Measurements from ENCODE around the gene FOXP1.

The FOXP1 gene

GRCh38 chr3:71322154-71322553 is 261.4 kb downstream of the FOXP1 start:
- DNase-seq (ENCODE audit: insufficient read length, low spot score), result no peak
- no peak for FAIRE-seq
- no peak for TF ChIP-seq PAX5 (IDR thresholded peaks at IDR 0.05; ENCODE audit: insufficient read depth, low read length, severe bottlenecking)
- TF ChIP-seq TAF1 (IDR thresholded peaks at IDR 0.05; ENCODE audit: low read depth, low read length), result no peak
- TF ChIP-seq POU2F2 (IDR thresholded peaks at IDR 0.05; ENCODE audit: low read depth, low read length), result no peak
- TF ChIP-seq POLR2A (IDR thresholded peaks at IDR 0.05; ENCODE audit: low read depth, low read length), result no peak
- no peak for TF ChIP-seq POLR2AphosphoS5 (IDR thresholded peaks at IDR 0.05; ENCODE audit: low read depth, low read length)
- no peak for TF ChIP-seq SPI1 (IDR thresholded peaks at IDR 0.05; ENCODE audit: low read depth, low read length)

- FAIRE-seq (no peak), DNase-seq (ENCODE audit: insufficient read length, low spot score) (no peak)
- TF ChIP-seq POLR2A (IDR thresholded peaks at IDR 0.05; ENCODE audit: low read depth, low read length) (no peak), PAX5 (IDR thresholded peaks at IDR 0.05; ENCODE audit: insufficient read depth, low read length, severe bottlenecking) (no peak), POLR2AphosphoS5 (IDR thresholded peaks at IDR 0.05; ENCODE audit: low read depth, low read length) (no peak), TAF1 (IDR thresholded peaks at IDR 0.05; ENCODE audit: low read depth, low read length) (no peak), POU2F2 (IDR thresholded peaks at IDR 0.05; ENCODE audit: low read depth, low read length) (no peak), SPI1 (IDR thresholded peaks at IDR 0.05; ENCODE audit: low read depth, low read length) (no peak)
Measured at GRCh38 chr3:71319771-71320170, 263.8 kb downstream of the FOXP1 start.

DNA sequence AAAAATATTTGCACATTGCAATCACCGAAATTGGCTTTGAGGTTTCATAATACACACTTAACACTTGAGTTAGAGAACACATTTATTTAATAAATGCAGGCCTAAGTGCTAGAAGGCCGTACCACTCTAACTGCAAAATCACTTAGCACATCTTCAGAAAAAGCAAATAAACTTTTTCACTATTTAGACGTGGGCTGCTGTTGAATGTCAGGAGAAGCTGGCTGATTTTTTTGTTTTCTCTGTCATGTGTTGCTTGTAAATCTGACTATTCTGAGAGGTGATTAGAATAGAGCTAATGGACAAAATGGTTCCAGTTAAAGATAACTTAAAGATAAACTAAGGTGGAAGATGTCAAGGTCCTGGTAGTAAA is 265.1 kb downstream of the FOXP1 start:
- TF ChIP-seq TAF1 (IDR thresholded peaks at IDR 0.05; ENCODE audit: low read depth, low read length), result no peak
- no peak for DNase-seq (ENCODE audit: insufficient read length, low spot score)
- no peak for FAIRE-seq

- DNase-seq (ENCODE audit: insufficient read length, low spot score) (no peak), FAIRE-seq (no peak)
- no peak for TF ChIP-seq POLR2AphosphoS5 (IDR thresholded peaks at IDR 0.05; ENCODE audit: low read depth, low read length)
- TF ChIP-seq PAX5 (IDR thresholded peaks at IDR 0.05; ENCODE audit: insufficient read depth, low read length, severe bottlenecking), result no peak
- TF ChIP-seq POLR2A (IDR thresholded peaks at IDR 0.05; ENCODE audit: low read depth, low read length), result no peak
- no peak for TF ChIP-seq POU2F2 (IDR thresholded peaks at IDR 0.05; ENCODE audit: low read depth, low read length)
- no peak for TF ChIP-seq TAF1 (IDR thresholded peaks at IDR 0.05; ENCODE audit: low read depth, low read length)
- TF ChIP-seq SPI1 (IDR thresholded peaks at IDR 0.05; ENCODE audit: low read depth, low read length), result no peak
Measured at GRCh38 chr3:71317749-71318457, 265.6 kb downstream of the FOXP1 start.

- TF ChIP-seq PAX5 (IDR thresholded peaks at IDR 0.05; ENCODE audit: insufficient read depth, low read length, severe bottlenecking) (no peak), POU2F2 (IDR thresholded peaks at IDR 0.05; ENCODE audit: low read depth, low read length) (no peak), POLR2AphosphoS5 (IDR thresholded peaks at IDR 0.05; ENCODE audit: low read depth, low read length) (no peak), TAF1 (IDR thresholded peaks at IDR 0.05; ENCODE audit: low read depth, low read length) (no peak), SPI1 (IDR thresholded peaks at IDR 0.05; ENCODE audit: low read depth, low read length) (no peak), POLR2A (IDR thresholded peaks at IDR 0.05; ENCODE audit: low read depth, low read length) (no peak)
- no peak for DNase-seq (ENCODE audit: insufficient read length, low spot score)
- FAIRE-seq, result no peak
Measured at GRCh38 chr3:71317140-71317539, 266.4 kb downstream of the FOXP1 start.

GRCh38 chr3:71316066-71316777 is 267.3 kb downstream of the FOXP1 start:
- TF ChIP-seq POLR2A (IDR thresholded peaks at IDR 0.05; ENCODE audit: low read depth, low read length) (no peak), TAF1 (IDR thresholded peaks at IDR 0.05; ENCODE audit: low read depth, low read length) (no peak), POU2F2 (IDR thresholded peaks at IDR 0.05; ENCODE audit: low read depth, low read length) (no peak), PAX5 (IDR thresholded peaks at IDR 0.05; ENCODE audit: insufficient read depth, low read length, severe bottlenecking) (no peak), POLR2AphosphoS5 (IDR thresholded peaks at IDR 0.05; ENCODE audit: low read depth, low read length) (no peak), SPI1 (IDR thresholded peaks at IDR 0.05; ENCODE audit: low read depth, low read length) (no peak)
- FAIRE-seq, result no peak
- DNase-seq (ENCODE audit: insufficient read length, low spot score), result no peak

DNA sequence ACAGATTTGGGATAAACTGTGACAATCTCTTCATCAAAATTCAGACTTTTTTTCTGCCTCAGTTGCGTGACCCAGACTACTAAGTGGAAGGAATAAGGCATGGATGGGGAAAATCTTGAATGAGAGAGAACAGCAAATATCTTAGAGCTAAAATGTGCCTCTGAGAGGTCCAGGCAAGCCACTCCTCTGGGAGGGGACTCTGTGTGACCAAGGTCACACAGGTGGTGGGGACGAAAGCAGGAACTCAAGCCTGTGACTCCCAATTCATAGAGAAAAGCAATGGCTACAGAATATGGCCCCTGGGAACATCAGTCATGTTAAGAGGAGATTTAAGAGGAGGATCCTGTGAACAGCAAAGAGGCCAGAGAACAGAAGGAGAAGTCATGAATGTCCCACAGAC is 268.1 kb downstream of the FOXP1 start:
- DNase-seq (ENCODE audit: insufficient read length, low spot score) (no peak), FAIRE-seq (no peak)
- TF ChIP-seq PAX5 (IDR thresholded peaks at IDR 0.05; ENCODE audit: insufficient read depth, low read length, severe bottlenecking), result no peak
- TF ChIP-seq POU2F2 (IDR thresholded peaks at IDR 0.05; ENCODE audit: low read depth, low read length), result no peak
- TF ChIP-seq SPI1 (IDR thresholded peaks at IDR 0.05; ENCODE audit: low read depth, low read length), result no peak
- TF ChIP-seq TAF1 (IDR thresholded peaks at IDR 0.05; ENCODE audit: low read depth, low read length), result no peak
- TF ChIP-seq POLR2A (IDR thresholded peaks at IDR 0.05; ENCODE audit: low read depth, low read length), result no peak
- TF ChIP-seq POLR2AphosphoS5 (IDR thresholded peaks at IDR 0.05; ENCODE audit: low read depth, low read length), result no peak

- DNase-seq (ENCODE audit: insufficient read length, low spot score) (no peak), FAIRE-seq (no peak)
- TF ChIP-seq SPI1 (IDR thresholded peaks at IDR 0.05; ENCODE audit: low read depth, low read length) (no peak), POLR2A (IDR thresholded peaks at IDR 0.05; ENCODE audit: low read depth, low read length) (no peak), POU2F2 (IDR thresholded peaks at IDR 0.05; ENCODE audit: low read depth, low read length) (no peak), PAX5 (IDR thresholded peaks at IDR 0.05; ENCODE audit: insufficient read depth, low read length, severe bottlenecking) (no peak), TAF1 (IDR thresholded peaks at IDR 0.05; ENCODE audit: low read depth, low read length) (no peak), POLR2AphosphoS5 (IDR thresholded peaks at IDR 0.05; ENCODE audit: low read depth, low read length) (no peak)
Measured at GRCh38 chr3:71313844-71314243, 269.7 kb downstream of the FOXP1 start.

GRCh38 chr3:71312461-71312860 is 271.1 kb downstream of the FOXP1 start:
- no peak for DNase-seq (ENCODE audit: insufficient read length, low spot score)
- no peak for FAIRE-seq
- no peak for TF ChIP-seq POLR2A (IDR thresholded peaks at IDR 0.05; ENCODE audit: low read depth, low read length)
- no peak for TF ChIP-seq PAX5 (IDR thresholded peaks at IDR 0.05; ENCODE audit: insufficient read depth, low read length, severe bottlenecking)
- no peak for TF ChIP-seq SPI1 (IDR thresholded peaks at IDR 0.05; ENCODE audit: low read depth, low read length)
- TF ChIP-seq POU2F2 (IDR thresholded peaks at IDR 0.05; ENCODE audit: low read depth, low read length), result no peak
- TF ChIP-seq TAF1 (IDR thresholded peaks at IDR 0.05; ENCODE audit: low read depth, low read length), result no peak
- TF ChIP-seq POLR2AphosphoS5 (IDR thresholded peaks at IDR 0.05; ENCODE audit: low read depth, low read length), result no peak
